ENCODE data around the gene HNRNPK.

The HNRNPK gene

GRCh38 chr9:83979812-83980394 lies at the start of gene HNRNPK:
Gene HNRNPK, minus strand, starts transcription at chr9:83980215. Its CDS starts 1,963 bp downstream, at chr9:83978252.
- peak; percentile 98 for DNase-seq (ENCODE audit: low read depth)

GRCh38 chr9:84027201-84027600 lies 47.2 kb upstream of the HNRNPK start:
- no peak for DNase-seq (ENCODE audit: low read depth)

DNA sequence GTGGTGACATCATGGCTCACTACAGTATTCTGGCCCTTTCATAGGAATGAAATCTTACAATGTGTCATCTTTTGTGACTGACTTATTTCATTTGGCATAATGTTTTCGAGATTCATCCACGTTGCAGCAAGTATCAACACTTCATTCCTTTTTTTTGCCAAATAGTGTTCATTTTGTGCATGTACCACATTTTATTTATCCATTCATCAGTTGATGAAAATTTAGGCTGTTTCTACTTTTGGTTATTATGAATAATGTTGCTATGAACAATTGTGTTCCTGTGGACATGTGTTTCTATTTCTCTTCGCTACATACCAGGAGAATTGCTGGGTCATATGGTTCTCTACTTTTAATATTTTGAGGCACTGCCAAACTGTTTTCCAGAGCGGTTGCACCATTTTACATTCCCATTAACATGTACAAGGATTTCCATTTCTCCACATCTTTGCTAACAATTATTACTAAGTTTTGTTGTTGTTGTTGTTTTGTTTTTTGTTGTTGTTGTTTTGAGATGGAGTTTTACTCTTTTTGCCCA lies 44.1 kb upstream of the HNRNPK start:
- DNase-seq (ENCODE audit: low read depth), result no peak

GRCh38 chr9:84007662-84008061 lies 27.6 kb upstream of the HNRNPK start:
- DNase-seq (ENCODE audit: low read depth), result no peak

DNA sequence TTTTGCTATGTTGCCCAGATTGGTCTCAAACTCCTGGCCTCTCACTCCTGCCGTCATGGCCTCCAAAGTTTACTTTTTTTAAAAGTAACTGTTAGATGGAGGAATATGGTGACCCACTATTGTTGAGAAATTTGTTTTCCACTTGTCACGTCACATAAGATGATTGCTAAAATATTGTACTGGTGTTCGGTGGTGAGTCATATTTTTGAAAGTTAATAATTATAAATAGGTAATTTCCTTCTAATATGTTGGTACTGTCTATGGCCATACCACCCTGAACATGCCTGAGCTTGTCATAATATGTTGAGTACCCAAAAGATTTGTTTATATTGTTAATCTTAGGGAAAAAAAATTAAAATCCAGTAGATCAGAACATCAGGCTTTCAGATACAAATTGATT lies 23.2 kb upstream of the HNRNPK start:
- DNase-seq (ENCODE audit: low read depth), result no peak

DNA sequence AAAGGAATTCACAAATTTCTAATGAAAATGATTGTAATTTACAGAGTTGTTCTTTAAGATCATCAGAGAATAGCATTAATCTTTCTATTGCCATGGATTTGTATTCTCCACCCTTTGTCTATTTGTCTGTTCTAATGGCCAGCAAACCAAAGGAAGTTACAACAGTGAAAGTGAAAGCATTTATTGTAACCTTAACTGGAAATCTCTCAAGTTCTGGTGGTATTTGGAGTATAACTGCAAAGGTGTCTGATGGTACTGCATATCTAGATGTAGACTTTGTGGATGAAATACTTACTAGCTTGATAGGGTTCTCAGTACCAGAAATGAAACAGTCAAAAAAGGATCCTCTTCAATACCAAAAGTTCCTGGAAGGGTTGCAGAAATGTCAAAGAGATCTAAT lies 22.3 kb upstream of the HNRNPK start:
- DNase-seq (ENCODE audit: low read depth), result no peak

GRCh38 chr9:84001621-84002020 lies 21.6 kb upstream of the HNRNPK start:
- no peak for DNase-seq (ENCODE audit: low read depth)

DNA sequence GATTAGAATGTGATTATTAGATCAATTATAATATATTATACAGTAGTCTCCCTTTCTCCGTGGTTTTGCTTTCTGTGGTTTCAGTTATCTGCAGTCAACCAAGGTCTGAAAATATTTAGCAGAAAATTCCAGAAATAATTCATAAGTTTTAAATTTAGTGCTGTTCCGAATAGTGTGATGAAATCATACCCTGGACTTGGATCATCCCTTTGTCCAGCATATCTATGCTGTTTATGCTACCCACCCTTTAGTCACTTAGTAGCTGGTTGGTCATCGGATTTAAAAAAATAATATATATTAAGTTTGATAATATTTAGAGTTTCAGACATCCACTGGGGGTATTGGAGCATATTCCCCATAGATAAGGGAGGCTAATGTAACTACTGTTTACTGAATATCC lies 20.2 kb upstream of the HNRNPK start:
- DNase-seq (ENCODE audit: low read depth), result no peak

GRCh38 chr9:83999141-83999918 lies 19.3 kb upstream of the HNRNPK start:
- no peak for DNase-seq (ENCODE audit: low read depth)

DNA sequence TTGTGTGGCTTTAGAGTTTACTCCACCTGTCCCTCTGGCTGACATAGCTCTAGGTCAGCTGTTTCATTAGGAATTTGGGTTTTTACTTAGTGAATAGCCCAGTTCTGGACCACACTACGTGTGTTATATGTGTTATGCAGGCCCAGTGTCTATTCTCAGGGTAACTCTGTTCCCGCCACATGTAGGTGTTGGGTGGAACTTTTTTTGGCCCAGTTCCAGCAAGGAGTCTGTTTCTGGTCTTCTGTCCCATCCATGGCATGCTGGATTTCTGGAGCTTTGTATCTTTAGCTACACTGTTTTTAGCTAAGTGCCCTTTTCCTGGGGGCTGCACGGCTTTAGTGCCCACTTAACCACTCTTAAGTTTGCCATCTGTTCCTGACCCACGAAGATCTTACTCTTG lies 16.1 kb upstream of the HNRNPK start:
- DNase-seq (ENCODE audit: low read depth), result no peak

GRCh38 chr9:83992901-83993300 lies 12.9 kb upstream of the HNRNPK start:
- DNase-seq (ENCODE audit: low read depth), result no peak

GRCh38 chr9:83992407-83992806 lies 12.4 kb upstream of the HNRNPK start:
- no peak for DNase-seq (ENCODE audit: low read depth)

DNA sequence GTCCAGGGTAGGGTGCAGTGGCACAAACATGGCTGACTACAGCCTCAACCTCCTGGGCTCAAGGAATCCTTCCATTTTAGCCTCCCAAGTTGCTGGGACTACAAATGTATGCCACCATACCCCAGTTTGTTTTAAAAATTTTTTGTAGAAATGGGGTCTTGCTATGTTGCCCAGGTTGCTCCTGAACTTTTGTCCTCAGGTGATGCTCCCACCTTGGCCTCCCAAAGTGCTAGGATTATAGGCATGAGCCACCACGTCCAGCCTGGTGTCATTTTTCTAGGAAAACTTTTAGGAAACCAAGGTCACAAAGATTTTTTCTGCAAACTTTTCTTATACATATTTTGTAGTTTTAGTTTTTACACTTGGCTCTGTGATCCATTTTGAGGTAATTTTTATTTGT lies 11.3 kb upstream of the HNRNPK start:
- DNase-seq (ENCODE audit: low read depth), result no peak

DNA sequence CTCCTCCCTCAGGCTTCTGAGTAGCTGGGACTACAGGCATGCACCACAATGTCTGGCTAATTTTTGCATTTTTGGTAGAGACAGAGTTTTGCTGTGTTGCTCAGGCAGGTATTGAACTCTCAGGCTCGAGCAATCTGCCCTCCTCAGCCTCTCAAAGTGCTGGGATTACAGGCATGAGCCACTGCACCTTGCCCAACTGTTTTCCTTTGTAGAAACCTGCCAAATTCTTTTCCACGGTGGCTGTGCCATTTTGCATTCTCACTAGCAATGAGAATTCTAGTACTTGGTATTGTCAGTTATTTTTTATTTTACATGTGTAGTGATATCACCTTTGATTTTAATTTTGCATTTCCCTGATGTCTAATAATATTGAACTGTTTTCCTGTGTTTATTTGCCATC lies 8.4 kb upstream of the HNRNPK start:
- DNase-seq (ENCODE audit: low read depth), result no peak

- no peak for DNase-seq (ENCODE audit: low read depth)
Observed at GRCh38 chr9:83987402-83987791, 7.4 kb upstream of the HNRNPK start.

DNA sequence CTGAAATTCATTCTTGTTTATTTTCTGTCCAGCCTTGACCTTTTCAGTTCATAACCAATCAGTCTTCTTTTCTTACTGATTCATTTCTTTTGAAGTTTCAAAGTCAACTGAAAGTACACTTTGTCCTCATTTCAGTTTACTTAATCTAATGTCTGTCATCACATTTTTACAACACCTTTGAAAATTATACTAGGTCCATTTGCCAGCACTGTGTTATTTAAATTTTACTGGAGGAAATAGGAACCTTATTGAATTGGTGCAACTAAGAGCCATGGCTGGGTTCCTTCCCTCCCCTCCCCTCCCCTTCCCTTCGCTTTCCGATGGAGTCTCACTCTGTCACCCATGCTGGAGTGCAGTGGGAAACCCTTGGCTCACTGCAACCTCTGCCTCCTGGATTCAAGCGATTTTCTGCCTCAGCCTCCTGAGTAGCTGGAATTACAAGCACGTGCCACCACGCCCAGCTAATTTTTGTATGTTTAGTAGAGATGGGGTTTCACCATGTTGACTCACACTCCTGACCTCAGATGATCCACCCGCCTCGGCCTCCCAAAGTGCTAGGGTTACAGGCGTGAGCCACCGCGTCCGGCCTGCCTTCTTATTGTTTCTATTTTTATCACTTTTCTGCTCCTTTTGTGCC lies 6.9 kb upstream of the HNRNPK start:
- no peak for DNase-seq (ENCODE audit: low read depth)

DNA sequence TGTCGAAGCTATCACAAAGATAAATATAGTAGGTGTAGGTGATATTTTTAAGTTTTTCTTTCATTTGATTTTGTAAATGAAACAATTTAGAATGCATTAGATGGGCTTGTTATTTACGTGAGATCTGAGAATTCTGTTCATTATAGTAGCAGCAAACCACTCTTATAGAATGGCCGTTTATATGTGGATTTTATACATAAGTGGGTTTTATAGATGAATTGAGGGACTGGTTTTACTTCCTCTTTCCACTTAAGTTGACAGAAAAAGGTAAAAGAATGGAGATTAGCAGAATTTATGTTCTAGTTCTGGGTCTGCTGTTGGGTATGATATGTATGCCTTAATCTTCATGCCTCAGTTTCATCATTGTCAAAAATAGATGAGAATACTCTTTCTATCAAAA lies 6.2 kb upstream of the HNRNPK start:
- DNase-seq (ENCODE audit: low read depth), result no peak

GRCh38 chr9:83981126-83981871 lies 1.3 kb upstream of the HNRNPK start:
- no peak for DNase-seq (ENCODE audit: low read depth)

DNA sequence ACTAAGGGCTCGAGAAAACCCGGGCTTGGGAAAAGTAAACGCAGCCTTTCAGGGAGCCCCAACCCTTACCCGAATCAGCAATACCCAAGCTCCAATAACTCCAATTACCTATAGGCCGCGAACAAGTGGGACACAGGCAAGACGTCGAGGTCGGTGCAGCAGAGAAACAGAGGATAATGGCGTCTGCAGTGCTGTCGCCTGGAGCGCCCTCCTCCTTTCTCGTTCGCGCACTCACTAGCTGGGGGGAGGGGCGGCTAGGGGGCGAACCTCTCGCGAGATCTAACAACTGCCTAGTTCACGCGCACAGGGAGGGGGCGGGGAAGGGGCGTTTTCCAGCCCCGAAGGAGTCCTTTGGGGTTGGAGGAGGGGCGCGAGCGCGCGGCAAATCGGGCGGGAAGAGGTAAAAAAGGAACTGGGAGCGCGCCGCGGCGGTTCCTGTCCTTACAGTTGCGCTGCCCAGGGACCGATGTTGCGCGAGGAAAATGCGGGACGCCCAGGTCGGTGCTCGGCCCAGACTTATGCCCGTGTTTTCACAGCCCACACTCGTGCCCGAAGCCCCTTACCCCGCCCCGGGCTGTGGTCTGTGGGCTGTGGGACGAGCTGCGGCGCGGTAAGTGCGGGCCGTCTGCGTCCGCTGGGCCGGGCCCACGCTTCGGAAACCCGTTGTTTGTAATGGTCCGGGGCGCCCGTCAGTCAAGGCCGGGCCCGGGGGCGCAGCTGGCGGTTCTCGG lies 545 bp upstream of the HNRNPK start, which contains the start of gene RMI1:
Gene RMI1, plus strand, starts transcription at position 411 of the 731 bp plus-strand sequence. CDS start 20,182 bp downstream, outside the sequence.
- peak; percentile 98 for DNase-seq (ENCODE audit: low read depth)

DNA sequence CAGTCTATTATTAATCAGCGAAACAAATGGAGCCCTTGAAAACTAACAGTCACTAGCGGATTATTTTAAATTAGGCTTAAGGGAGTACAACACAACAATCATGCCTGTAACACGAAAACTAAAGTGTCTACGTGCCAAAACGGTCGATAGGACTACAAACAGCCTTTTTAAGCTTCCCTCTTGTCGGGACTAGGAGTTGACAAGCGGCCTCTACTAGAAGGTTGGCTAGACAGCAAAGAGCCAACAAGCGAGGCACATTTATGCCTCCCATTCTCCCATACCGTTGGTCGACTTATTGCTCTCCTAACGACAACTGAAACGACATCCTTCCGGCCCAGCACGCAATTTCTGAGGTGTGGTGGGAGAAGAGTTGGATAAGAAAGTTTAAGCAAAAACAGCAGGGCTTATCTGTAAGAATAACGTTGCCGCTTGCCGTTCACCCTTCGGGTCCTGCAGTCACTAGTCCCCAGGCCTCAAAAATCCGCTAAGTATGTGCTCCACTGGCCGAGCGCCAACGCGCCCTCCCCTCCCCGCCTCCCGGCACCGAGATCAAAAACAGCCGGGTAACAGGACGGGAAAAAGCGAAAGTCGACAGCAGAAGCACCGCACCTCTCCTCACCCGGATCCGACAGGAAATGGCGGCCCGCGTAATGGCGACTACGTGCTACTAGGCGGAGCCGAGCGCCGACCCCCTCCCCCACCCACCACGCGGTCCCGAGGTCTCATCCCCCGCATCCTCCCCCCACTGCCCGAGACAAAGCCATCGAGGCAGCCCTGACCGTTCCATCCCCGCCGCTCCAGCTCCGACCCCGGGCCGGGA lies 813 bp downstream of the HNRNPK start:
- DNase-seq (ENCODE audit: low read depth), result peak; percentile 79

DNA sequence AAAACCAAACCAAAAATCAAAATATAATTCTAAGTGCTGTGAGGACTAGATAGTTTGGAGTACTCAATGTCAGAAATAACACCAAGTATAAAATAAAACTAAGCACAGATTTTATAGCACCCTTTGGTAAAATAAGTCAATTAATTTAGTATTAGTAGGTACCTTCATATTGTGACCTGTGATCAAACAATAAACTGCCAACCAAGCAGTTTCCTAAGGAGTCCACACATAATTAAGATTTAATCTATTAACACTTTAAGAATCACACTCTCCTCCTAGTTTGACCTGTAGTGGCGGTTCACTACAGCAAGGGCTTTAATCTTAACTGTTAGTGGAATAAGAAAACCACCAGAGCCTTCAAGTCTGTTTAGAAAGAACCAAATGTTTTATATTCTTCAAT lies 2.8 kb downstream of the HNRNPK start:
- no peak for DNase-seq (ENCODE audit: low read depth)
